Islet precursor cell (in vitro differentiated cells): ENCODE measurements around the gene PIEZO2.

Experiments used
- DNase-seq: peaks from one replicate; pipeline ENCODE4 v3.0.0-alpha.2; 2018

The PIEZO2 gene

DNA sequence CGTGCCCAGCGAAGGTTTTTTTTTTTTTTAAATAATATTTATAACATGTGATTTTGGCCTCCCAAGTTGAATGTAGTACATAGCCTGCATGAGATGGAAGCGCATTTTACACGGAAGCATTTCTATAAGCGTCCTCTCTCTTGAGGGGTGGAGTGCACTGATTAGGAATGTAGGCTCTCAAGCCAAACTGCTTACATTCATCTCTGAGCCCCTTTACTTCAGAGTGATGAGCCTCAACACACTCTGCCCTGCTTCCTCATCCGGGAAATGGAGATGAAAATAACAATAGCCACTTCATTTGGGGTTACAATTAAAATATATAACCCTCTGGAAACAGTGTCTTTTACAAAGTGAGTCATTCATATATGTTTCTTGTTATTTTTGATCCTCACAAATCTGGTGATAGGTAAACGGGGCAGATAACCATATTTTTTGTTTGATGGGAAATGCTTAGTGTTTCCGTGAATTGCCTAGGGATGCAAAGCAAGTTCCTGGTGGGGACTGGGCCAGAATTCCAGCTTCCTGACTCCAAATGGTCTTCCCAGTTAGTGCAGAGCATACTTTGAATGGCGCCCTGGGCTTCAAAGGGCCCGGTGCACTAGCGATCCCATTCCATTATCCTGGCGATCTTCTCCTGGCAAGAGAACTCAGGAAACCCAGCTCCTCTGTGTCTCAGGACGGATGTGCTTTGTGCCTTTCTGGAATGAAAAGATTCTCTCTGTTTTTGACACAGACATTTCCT is 124.3 kb downstream of the PIEZO2 start:
- no peak for DNase-seq

DNA sequence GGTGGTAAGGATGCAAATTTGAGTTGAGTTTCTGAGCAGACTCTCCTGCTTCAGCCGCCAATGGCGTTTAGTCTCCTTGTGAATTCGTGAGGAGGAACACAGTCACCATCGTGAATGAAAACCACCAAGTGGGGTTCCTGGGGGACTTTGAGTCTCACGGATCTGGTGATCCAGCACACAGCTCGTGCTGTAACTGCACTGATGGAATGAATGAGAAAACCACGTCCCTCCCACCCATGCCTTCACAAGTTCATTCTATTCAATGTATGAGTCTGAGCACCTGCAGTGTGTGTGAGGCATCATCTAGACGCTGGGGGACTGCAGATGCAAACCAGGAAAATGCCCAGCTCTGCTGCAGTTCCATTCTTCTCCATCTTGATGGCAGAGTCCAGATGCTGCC is 127.9 kb downstream of the PIEZO2 start:
- DNase-seq = no peak

DNA sequence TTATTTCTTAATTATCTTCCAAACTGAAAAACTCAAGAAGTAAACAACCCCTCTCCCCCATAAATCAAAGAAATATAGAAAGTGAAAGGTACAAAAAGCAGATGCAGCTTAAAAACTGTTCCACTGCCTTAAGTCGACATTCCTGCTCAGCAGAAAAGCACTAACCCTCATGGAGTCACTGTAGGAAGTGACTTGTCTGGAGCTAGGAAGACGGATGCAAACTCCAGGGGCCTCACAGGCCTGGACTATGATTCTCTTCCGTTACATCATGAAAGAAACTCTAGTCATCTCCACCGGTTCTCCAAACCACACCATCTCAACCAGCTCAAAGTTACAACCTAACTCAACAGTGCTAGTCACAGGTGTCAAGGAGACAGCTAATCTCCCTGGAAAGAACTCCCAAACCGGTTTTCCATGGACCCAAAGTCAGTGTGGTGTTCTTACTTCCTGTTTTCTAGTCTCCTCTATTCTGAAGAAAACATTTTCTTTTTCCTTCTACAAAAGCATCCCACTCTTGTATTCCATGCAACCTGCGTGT is 128.4 kb downstream of the PIEZO2 start:
- DNase-seq = no peak

DNA sequence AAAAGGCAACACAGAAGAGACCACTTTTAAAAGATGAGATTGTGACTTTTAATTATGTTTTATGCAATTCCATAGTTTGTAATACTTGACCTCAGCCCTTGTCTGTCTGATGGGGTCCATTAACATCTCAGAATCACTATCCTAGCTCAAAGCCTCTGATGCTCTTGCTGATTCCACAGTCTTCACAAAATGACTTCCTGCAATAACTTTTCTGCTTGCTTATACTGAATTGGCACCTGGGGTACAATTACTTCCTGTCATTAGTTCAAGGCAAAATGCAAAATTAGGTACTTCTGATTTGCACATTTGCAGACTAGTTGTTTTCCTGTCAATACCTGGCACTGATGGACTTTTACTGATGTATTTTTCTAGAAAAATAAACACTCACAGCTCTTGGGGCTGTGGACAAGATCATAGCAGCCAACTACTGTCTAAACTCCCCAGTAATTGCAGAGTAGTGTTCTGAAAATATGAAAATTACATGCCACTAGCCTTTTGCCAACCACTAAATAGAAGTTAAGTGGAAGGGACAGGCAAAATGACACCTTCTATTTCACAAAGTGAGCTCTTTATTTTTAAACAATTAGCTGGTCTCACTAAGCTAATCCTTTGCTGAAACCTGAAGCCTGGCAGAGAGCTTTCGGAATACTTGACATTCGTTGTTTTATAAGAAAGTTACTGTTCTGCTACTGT is 129.1 kb downstream of the PIEZO2 start:
- no peak for DNase-seq

DNA sequence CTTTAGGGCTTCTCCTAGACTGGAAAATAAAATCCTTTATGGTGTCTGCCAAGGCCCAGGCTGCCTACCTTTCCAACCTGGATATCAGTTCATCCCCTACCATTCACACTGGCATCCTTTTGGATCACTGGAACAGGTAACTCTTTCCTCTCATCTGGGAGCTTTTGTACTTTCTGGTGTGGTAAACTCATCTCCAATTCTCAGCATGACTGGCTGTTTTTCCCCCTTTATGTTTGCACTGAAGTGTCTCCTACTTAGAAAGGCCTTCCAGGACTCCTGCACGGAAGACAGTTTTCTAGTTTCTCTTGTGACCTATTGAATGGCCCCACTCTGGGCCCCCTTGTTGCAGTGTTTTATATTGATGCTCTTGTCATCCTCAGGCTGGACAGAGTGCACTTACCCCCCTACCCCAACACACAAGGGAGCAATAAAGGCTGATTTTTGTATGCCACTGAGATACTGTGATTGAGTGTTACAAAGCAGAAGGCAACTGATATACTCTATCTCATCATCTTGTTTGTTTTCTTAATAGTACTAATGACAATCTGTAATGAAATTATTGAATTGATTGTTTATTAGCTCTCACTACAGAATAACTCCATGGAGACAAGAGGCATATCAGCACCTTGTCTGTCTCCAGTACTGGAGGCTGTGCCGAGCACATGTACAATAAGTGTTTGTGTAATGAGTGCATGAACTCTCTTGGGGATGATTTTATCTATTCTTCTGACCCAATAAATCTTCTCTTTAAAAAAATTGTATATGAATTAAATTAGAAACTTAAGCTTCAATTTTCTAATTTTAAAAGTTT is 129.9 kb downstream of the PIEZO2 start:
- no peak for DNase-seq

DNA sequence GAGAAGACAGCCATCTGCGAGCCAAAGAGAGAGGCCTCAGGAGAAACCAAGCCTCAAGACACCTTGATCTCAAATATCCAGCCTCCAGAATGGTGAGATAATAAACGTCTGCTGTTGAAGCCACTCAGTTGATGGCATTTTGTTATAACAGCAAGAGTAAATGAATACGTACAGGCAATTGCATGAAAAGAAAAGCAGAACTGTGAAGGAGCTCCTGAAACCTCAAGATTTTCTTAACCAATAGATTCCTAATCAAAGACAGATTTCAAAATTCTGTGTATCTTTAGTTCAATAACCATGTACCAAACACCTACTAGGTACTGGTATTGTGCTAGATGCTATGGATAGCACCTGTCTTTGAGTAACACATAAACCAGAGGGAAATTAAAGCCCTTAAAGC is 139.5 kb downstream of the PIEZO2 start:
- no peak for DNase-seq

DNA sequence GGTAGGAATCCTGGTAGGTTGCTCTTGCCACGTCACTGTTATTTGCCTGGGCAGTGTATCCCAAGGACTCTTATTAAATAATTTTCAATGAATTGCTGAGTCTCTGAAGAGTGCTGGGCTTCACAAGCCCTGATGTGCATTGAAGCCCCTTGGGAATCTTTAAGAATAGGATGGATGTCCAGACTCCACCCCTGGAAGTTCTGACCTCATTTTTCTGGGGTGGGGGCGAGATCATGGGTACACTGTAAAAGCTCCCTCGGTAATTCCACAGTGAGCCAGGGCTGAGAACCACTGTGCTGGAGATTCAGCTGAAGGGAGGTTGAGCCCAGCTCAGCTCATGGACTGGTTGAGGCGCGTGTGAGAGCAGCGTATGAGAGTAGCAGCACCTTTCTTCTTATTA is 140.2 kb downstream of the PIEZO2 start:
- DNase-seq = no peak

- no peak for DNase-seq
These were observed 140.9 kb downstream of the PIEZO2 start for GRCh38 chr18:11008505-11008904.

DNA sequence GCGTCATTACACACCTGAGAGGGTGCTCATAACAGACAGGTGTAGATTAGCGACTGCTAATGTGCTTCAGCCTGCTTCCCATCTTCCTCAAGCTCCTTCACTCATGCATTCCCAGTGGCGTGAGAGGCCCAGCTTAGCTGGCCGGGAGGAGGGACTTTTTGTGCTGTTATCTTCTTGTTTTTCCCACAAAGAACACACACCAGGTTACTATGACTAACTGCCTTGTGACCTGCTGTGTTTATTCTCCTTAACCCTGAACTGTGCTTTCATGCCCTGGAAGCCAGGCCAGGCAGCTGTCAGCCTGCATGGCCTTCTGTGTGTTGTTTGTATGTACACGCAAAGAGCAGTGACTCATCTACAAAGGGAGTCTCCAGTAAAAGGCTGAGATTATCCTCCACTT is 143.8 kb downstream of the PIEZO2 start:
- DNase-seq = peak; percentile 88

DNA sequence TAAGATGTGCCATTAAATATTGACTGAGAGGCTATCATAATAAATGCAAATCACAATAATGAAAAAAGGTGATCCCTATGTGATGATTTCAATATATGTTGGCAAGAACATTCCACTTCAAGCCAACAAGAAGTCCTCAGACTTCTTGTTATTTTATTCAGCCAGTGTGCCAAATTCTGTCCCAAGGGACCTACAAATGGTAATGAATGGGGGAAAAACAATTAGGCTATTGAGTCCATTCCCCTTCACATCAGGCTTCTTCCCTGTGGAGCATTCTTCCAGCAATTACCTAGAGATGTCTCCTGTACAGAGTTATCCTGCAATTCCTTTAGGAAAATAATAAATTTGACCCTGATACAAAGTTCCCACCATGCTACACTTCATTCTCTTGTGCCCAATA is 144.4 kb downstream of the PIEZO2 start:
- DNase-seq = no peak

GRCh38 chr18:11004294-11004693 is 145.1 kb downstream of the PIEZO2 start:
- DNase-seq = no peak

- DNase-seq = no peak
These were observed 146.6 kb downstream of the PIEZO2 start for GRCh38 chr18:11002796-11003195.

GRCh38 chr18:11002277-11002676 is 147.1 kb downstream of the PIEZO2 start:
- no peak for DNase-seq

- DNase-seq = no peak
These were observed 149.3 kb downstream of the PIEZO2 start for GRCh38 chr18:11000071-11000470.

DNA sequence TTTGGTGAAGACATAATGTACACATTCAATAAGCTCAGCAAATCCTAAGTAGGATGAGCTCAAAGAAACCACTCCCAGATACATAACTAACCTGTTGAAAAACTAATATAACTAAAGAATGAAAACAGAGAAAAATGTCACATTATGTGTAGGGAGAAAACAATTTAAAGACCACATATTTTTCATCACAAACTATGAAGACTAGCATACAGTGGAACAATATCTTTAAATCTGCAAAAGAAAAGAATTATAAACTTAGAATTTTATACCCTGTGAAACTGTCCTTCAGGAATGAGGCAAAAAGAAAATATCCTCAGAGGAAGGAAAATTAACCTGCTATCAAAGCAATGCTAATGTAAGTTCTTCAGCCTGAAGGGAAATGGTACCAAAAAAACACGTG is 151.5 kb downstream of the PIEZO2 start:
- DNase-seq = no peak

GRCh38 chr18:10995550-10995949 is 153.8 kb downstream of the PIEZO2 start:
- DNase-seq = no peak

DNA sequence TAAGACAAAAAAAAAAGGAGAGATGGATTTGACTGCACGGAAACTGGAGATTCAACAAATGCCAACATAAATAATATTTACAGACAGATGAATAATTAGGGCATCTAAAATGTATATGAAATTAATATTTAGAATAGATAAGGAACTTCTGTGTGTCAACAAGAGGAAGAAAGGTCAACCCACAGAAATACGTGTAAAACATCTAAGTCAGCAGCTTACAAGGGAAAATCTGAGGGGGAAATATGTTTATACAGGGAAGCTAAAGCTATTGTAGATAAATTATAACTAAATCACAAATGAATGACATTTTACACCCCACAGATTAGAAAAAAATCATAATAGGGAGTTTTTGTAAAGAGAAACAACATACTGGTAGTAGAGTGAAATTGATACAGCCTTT is 159.9 kb downstream of the PIEZO2 start:
- DNase-seq = no peak

- DNase-seq = no peak
These were observed 163.7 kb downstream of the PIEZO2 start for GRCh38 chr18:10985689-10986088.

GRCh38 chr18:10979411-10979810 is 170.0 kb downstream of the PIEZO2 start:
- no peak for DNase-seq

DNA sequence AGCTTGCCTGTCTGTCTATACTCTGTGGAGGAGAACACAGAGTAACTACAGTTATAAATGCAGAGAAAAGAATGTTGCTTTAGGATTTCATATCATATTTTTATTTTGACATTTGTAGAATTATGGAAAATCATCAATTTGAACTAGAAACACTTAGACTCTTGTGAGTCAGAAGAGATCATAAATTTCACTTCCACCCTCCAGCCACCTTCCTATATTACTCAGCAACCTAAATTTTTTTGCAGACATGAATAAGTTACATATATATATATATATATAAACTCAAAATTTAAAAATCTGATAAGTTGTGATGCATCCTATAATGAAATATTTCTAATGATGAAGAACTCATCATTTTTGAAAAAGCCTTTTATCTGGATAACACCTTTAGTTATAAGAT is 172.3 kb downstream of the PIEZO2 start:
- no peak for DNase-seq

DNA sequence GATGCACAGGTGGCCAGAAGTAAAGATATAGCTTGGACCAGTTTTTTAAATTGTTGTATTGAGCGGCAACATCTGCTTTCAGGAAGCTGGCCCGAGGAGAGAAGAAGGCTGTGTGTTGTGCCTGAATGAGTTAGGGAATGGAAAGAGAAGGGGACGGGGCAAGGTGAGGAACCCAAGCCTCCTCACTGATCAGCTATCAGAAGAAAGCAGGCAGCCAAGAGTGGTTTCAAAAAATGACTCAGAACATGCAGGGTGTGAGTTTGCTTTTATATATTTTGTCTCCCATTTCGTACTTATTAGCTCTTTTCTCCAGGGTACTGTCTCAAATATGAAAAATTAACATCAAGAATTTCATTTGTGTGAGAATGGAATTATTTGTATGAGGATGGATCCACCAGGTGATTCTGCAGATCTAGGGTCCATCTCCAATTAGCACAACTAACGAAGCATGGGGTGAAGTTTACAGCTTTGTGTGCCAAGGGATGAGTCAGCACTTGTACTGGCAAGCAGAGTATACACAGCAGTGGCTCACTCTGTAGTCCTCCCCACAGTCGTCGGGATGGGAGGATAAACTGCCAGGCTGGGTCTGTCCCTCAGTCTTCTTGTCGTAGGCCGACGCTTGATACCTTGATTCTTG is 175.7 kb downstream of the PIEZO2 start:
- DNase-seq = no peak

- no peak for DNase-seq
These were observed 177.7 kb downstream of the PIEZO2 start for GRCh38 chr18:10971717-10972116.

DNA sequence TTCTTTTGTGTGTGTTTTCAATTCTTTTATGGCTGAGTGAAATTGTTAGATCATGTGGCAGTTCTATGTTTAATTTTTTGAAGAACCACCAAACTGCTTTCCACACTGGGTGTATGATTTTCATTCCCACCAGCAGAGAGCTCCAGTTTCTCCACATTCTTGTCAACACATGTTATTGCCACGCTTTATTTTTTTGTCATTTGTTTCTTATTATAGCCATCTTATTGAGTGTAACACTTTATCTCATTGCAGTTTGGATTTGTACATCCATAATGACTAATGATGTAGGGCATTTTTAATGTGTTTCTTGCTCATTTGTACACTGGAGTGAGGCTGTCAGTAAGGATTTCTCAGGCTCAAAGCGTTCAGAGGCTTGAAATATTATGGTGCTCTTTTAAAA is 184.2 kb downstream of the PIEZO2 start:
- DNase-seq = no peak
